ENCODE data around the gene PHACTR2.

The PHACTR2 gene

DNA sequence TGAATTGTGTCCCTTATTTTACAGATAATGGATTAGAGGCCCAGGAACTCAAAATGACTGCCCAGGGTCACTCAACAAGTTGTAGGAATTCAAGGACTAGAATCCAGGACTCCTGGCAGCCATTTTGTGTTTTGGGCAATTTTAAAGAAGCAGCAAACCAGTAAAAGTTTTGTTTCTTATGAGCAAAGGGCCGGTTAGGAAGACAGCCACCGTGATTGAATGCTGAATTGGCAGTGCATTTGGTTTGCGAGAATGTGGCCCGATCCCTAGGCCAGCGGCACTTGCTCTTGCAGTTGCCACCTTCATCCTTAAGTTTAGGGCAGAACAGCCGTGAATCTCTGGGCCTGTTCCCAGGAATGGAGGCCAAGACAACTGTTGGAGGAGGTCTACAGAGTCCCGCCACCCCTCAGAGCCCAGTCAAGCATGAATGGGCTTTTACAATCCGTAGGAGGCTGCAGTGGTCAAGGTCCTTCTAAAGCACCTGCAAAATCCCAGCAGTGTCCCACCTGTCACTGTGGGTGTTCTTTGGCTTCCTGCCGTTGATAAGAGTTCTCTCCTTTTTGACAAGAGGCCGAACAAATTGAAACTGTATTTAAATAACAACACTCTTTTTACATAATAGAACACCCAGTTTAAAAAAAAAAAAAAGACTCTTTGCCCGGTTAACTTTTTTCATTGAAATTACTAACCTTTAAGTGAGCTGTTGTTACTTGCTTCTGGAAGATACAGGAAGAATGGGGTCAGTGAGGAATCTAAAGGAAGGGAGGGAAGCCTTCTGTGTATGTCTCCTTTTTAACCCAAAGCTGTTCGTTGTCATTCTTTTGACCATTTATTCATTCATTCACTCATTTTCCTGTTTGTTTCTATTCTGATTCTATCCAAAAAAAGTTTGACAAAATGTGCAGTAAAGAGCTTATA lies 68.7 kb downstream of the PHACTR2 start:
- H3K4me3 ChIP-seq (replicated peaks in 1 of 2; ENCODE audit: low read depth in 2 of 2, low read length in 2 of 2) = no peak overlapping the region
- TF ChIP-seq, protein P1, sequence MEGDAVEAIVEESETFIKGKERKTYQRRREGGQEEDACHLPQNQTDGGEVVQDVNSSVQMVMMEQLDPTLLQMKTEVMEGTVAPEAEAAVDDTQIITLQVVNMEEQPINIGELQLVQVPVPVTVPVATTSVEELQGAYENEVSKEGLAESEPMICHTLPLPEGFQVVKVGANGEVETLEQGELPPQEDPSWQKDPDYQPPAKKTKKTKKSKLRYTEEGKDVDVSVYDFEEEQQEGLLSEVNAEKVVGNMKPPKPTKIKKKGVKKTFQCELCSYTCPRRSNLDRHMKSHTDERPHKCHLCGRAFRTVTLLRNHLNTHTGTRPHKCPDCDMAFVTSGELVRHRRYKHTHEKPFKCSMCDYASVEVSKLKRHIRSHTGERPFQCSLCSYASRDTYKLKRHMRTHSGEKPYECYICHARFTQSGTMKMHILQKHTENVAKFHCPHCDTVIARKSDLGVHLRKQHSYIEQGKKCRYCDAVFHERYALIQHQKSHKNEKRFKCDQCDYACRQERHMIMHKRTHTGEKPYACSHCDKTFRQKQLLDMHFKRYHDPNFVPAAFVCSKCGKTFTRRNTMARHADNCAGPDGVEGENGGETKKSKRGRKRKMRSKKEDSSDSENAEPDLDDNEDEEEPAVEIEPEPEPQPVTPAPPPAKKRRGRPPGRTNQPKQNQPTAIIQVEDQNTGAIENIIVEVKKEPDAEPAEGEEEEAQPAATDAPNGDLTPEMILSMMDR (IDR thresholded peaks at IDR 0.05; ENCODE audit: low read depth, low read length) = no peak
- peak in 1 of 2 donors; percentile 5 for DNase-seq (ENCODE audit: low read depth in 2 of 2)

GRCh38 chr6:143747347-143747842 lies 69.6 kb downstream of the PHACTR2 start:
- DNase-seq (ENCODE audit: low read depth in 2 of 2) = peak in 1 of 2 donors; percentile 39
- TF ChIP-seq, protein P1 (IDR thresholded peaks at IDR 0.05; ENCODE audit: low read depth, low read length) = no peak
- no peak overlapping the region for H3K4me3 ChIP-seq (replicated peaks in 1 of 2; ENCODE audit: low read depth in 2 of 2, low read length in 2 of 2)

DNA sequence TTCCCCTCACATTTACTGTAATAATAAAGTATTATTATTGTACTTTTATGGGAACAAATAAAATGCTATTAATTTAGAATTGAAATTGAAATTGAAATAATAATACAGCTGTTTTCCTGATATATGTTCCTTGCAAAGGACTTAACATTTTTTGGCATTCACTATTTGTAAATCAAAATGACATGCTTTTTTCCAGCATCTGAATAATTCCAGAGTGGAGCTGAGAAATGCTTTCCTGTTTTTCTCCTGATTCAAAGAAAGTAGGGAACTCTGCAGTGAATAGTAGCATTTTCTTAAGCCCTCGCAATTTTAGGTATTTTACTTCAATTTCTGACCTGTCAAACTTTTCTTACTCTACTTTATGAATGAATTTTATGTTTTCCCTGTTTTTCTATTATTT lies 72.1 kb downstream of the PHACTR2 start:
- no peak for DNase-seq (ENCODE audit: low read depth in 2 of 2)
- no peak overlapping the region for H3K4me3 ChIP-seq (replicated peaks in 1 of 2; ENCODE audit: low read depth in 2 of 2, low read length in 2 of 2)
- TF ChIP-seq, protein P1 (IDR thresholded peaks at IDR 0.05; ENCODE audit: low read depth, low read length) = no peak

GRCh38 chr6:143750877-143751276 lies 73.1 kb downstream of the PHACTR2 start:
- H3K4me3 ChIP-seq (replicated peaks in 1 of 2; ENCODE audit: low read depth in 2 of 2, low read length in 2 of 2) = no peak overlapping the region
- TF ChIP-seq, protein P1 (IDR thresholded peaks at IDR 0.05; ENCODE audit: low read depth, low read length) = no peak
- no peak for DNase-seq (ENCODE audit: low read depth in 2 of 2)

- TF ChIP-seq, protein P1 (IDR thresholded peaks at IDR 0.05; ENCODE audit: low read depth, low read length) = no peak
Measured at GRCh38 chr6:143752459-143752858, 74.7 kb downstream of the PHACTR2 start.

GRCh38 chr6:143753678-143754077 lies 75.9 kb downstream of the PHACTR2 start:
- DNase-seq (ENCODE audit: low read depth in 2 of 2) = no peak

More at GRCh38 chr6:143752459-143752858, 74.7 kb downstream of the PHACTR2 start:
- H3K4me3 ChIP-seq (replicated peaks in 1 of 2; ENCODE audit: low read depth in 2 of 2, low read length in 2 of 2) = no peak overlapping the region
- DNase-seq (ENCODE audit: low read depth in 2 of 2) = no peak

More at GRCh38 chr6:143753678-143754077, 75.9 kb downstream of the PHACTR2 start:
- TF ChIP-seq, protein P1 (IDR thresholded peaks at IDR 0.05; ENCODE audit: low read depth, low read length) = no peak
- no peak overlapping the region for H3K4me3 ChIP-seq (replicated peaks in 1 of 2; ENCODE audit: low read depth in 2 of 2, low read length in 2 of 2)
